Middle frontal gyrus (tissue), 1 donor: ENCODE measurements around the gene ZRANB1.

Experiments used
- DNase-seq: peaks from one replicate; pipeline ENCODE4 v3.0.0-alpha.2; 2015; ENCODE audit warnings: low spot score; ENCODE audit errors: extremely low spot score

Gene ZRANB1

DNA sequence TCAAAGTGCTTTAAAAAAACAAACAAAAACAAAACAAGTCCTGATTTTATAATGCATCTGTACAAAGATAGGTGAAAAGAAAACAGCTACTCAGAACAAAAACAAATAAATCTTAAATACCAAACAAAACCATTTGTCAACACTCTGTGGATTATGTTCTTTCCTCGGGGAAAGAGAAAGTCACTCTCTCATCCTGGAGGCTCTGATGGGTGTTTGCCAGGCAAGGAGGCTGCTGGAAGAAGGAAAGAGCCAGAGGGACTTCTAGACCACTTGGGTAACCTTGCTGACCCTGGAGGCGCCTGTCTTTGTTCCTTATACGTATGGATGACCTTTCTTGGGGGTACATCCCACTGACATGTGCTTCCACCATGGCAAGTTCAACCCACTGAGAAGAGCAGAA is 92.8 kb downstream of the ZRANB1 start:
- DNase-seq = no peak

DNA sequence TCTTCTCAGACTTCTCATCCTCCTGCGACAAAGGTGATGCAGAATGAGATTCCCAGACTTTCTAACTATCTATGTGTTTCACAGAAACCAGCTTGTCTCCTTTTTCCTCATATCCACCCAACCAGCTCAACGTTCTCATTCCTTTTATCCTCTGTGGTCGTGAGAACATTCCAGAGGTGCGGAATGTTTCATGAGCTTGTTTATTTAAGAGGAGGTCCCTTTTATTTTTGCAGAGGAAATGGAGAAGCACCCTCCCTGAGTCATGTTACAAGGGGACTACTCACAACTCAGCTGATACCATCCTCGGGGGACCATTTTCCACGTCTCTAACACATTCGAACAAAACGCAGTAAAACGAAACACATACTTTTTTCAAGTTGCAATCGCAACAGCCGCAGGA is 93.2 kb downstream of the ZRANB1 start:
- DNase-seq = no peak

DNA sequence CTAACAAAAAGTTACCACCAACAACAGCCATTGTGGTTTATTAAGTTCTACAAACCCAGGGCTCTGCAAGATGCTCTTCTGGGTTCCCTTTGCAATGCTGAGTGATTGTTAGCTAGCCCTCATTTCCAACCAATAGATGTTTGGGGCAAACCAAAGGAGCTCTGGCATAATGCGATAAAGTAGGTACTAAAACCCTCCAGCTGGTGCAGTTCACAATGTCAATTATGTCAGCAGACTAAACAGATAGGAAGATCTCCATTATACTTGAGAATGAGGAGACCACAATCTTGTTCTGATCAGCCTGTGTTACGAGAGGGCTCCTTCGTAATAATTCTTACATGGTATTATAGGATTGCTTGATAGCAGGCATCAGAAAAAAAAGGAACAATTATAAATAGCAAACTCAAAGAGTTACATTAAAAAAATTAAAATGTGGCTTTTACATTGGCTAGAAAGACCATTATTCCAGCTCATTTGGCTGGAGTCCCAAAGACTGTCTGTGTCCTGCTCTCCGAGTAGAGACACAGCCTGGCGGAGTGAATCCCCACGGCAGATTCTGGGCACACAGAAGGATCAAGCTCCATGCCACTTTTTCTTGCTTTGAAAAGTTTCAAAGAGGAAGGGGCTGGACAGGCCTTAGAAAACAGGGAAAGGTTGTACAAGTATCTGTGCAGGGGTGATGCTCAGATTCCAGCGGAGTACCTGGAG is 93.8 kb downstream of the ZRANB1 start:
- DNase-seq = no peak

DNA sequence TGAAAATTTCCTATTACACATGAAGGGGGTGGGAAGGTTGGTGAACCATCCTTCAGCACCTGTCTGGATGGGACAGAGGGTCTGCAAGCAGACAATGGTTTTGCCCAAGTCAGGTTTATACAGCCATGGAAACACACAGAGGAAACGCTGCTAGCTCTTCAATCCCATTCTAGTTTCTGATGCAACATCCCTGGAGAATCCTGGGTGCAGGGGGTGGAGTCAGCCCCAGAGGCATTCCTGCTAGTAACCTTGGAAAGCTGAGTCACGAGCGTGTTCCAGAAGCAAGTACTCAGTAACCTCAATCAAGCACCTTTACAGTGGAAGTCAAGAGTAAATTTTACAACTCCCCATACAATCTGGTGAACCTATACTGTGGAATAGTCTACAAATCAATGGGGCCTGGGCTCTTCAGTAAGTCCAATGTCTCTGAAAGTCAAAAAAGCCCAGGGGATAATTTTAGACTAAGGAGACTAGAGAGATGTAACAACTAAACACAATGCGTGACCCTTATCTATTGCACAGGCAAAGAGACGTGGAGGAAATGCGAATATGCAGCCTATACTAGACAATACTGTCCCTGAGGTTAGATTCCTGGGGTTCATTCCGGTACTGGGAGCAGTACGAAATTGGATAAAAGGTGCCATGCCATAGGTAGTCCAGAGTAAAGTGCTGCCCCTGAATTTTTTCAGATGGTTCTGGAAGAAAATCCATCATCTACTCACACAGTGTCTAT is 95.4 kb downstream of the ZRANB1 start:
- DNase-seq = no peak
